Erythroblast (primary cell): ENCODE data around the gene ZNF18.

Source experiments
- GATA1 ChIP-seq: IDR thresholded peaks from 2 replicates; pipeline ENCODE4 v1.6.1; 2011; ENCODE audit warnings: low read depth, mild to moderate bottlenecking, control low read depth, low read length, moderate library complexity
- POLR2A ChIP-seq: IDR thresholded peaks from 2 replicates; pipeline ENCODE4 v1.6.1; 2011; ENCODE audit warnings: mild to moderate bottlenecking, low read length

GRCh38 chr17:11991461-11991860 lies 5.8 kb downstream of the ZNF18 start:
- no peak for TF ChIP-seq POLR2A
- TF ChIP-seq GATA1 = no peak
